Stomach (tissue), 4 donors: ENCODE measurements around the gene CDK11B.

Experiments used
- CTCF ChIP-seq, 7 experiments: fragments of 450-650 bp in 4 of 7; fragments of 200-600 bp in 3 of 7; sonication (generic) in 3 of 7; IDR thresholded peaks; one replicate each; pipeline ENCODE4 v1.5.1; 2016 to 2019; ENCODE audit warnings: antibody characterized with exemption in 7 of 7, control low read depth in 2 of 7, mild to moderate bottlenecking in 1 of 7
- EP300 ChIP-seq: sonication (generic); formaldehyde crosslinking; IDR thresholded peaks from one replicate; pipeline ENCODE4 v1.6.1; 2017; ENCODE audit warnings: antibody characterized with exemption
- POLR2A ChIP-seq, 4 donors: fragments of 450-650 bp; IDR thresholded peaks; one replicate each; pipeline ENCODE4 v1.6.1; 2016; ENCODE audit warnings: antibody characterized with exemption in 4 of 4, control low read depth in 2 of 4, mild to moderate bottlenecking in 1 of 4, moderate library complexity in 1 of 4

GRCh38 chr1:1617516-1617915 is 41.3 kb downstream of the CDK11B start:
- no peak for TF ChIP-seq CTCF (IDR thresholded peaks at IDR 0.05)
- TF ChIP-seq POLR2A (IDR thresholded peaks at IDR 0.05): no peak
- TF ChIP-seq EP300: no peak
